DND-41 (cell line): ENCODE measurements around the gene IL1RAPL2.
"Not testable (repeated sequence)": the region's sequence is repeated elsewhere in the genome, so short reads cannot be mapped to it uniquely, and the experiment has no call there.

Source experiments
- ATAC-seq: fragments of 200-7000 bp; cut with Tn5 transposase; 3 replicates; pipeline ENCODE4 v1.9.1; 2021; ENCODE audit warnings: low read depth; ENCODE audit not compliant: insufficient read depth
- DNase-seq: peaks from one replicate; pipeline ENCODE4 v3.0.0-alpha.2; 2020
- H2AFZ ChIP-seq: 2 replicates; pipeline ENCODE4 v1.6.0; 2012; ENCODE audit warnings: low read depth, low read length
- H3K27ac ChIP-seq: 2 replicates; pipeline ENCODE4 v1.5.1; 2012; ENCODE audit warnings: low read length, inconsistent platforms
- H3K27me3 ChIP-seq: fragments of 200-600 bp; sonication (generic); 2 replicates; pipeline ENCODE4 v1.6.0; 2012; ENCODE audit warnings: low read length, mild to moderate bottlenecking, inconsistent platforms; ENCODE audit not compliant: insufficient read depth, poor library complexity
- H3K36me3 ChIP-seq: 2 replicates; pipeline ENCODE4 v1.5.1; 2012; ENCODE audit warnings: low read length, inconsistent platforms; ENCODE audit not compliant: insufficient read depth
- H3K4me1 ChIP-seq: 2 replicates; pipeline ENCODE4 v1.5.1; 2012; ENCODE audit warnings: mild to moderate bottlenecking, low read length; ENCODE audit not compliant: insufficient read depth
- H3K4me2 ChIP-seq: 2 replicates; pipeline ENCODE4 v1.6.0; 2012; ENCODE audit warnings: mild to moderate bottlenecking, moderate library complexity, low read length, inconsistent platforms; ENCODE audit not compliant: insufficient read depth
- H3K4me3 ChIP-seq, 2 experiments: fragments of 200-600 bp in 1 of 2; shearing (Covaris generic) in 1 of 2; 2 replicates each; pipeline ENCODE4 v1.5.1; 2012 to 2016; ENCODE audit warnings: inconsistent platforms in 2 of 2, low read length in 2 of 2, mild to moderate bottlenecking in 2 of 2, low read depth in 1 of 2, moderate library complexity in 1 of 2
- H3K79me2 ChIP-seq: 2 replicates; pipeline ENCODE4 v1.6.0; 2012; ENCODE audit warnings: low read length, inconsistent platforms; ENCODE audit not compliant: insufficient read depth
- H3K9ac ChIP-seq: 2 replicates; pipeline ENCODE4 v1.6.0; 2012; ENCODE audit warnings: low read depth, mild to moderate bottlenecking, inconsistent platforms, low read length, moderate library complexity
- H3K9me3 ChIP-seq: 2 replicates; pipeline ENCODE4 v1.5.1; 2012; ENCODE audit warnings: low read length, moderate library complexity, mild to moderate bottlenecking, inconsistent platforms; ENCODE audit not compliant: insufficient read depth, severe bottlenecking
- H4K20me1 ChIP-seq: 2 replicates; pipeline ENCODE4 v1.6.0; 2012; ENCODE audit warnings: low read length; ENCODE audit not compliant: insufficient read depth
- CTCF ChIP-seq: IDR thresholded peaks from 2 replicates; pipeline ENCODE4 v1.5.1; 2012; ENCODE audit warnings: borderline replicate concordance, low read length, moderate library complexity, mild to moderate bottlenecking; ENCODE audit not compliant: poor library complexity, severe bottlenecking; ENCODE audit errors: extremely low read depth
- EZH2 ChIP-seq: IDR thresholded peaks from 3 replicates; pipeline ENCODE4 v1.6.1; 2012; ENCODE audit warnings: borderline replicate concordance, low read depth, mild to moderate bottlenecking, moderate library complexity, low read length, inconsistent platforms; ENCODE audit not compliant: severe bottlenecking

Gene IL1RAPL2

DNA sequence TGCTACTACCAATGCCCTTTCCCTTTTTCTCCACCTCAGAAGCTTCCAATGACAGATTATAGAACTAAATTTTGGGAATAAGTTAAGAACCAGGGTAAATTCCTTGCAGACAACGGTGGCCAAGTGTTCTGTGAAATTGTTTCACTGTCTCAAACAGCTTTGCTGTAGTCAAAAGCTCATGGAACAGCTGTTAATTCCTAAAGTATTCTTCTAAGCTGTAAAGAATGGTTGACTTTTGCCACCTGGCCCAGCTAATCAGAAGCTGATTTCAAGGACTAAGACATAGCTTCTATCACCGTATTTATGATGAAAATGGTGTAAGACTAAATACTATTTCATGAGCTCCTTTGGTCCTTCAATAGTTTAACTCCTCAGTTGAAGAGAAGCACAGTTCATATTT is 297.5 kb downstream of the IL1RAPL2 start:
- no peak overlapping the region for H3K4me2 ChIP-seq
- no peaks in the 10 kb centered on the region for H4K20me1 ChIP-seq
- TF ChIP-seq CTCF: no peak
- H3K79me2 ChIP-seq: no peaks in the 10 kb centered on the region
- no peaks in the 10 kb centered on the region for H3K27me3 ChIP-seq
- no peak overlapping the region for H2AFZ ChIP-seq
- no peaks in the 10 kb centered on the region for H3K36me3 ChIP-seq
- H3K27ac ChIP-seq: no peak overlapping the region
- no peak overlapping the region for H3K9ac ChIP-seq
- no peaks in the 10 kb centered on the region for H3K9me3 ChIP-seq
- no peaks in the 10 kb centered on the region for H3K4me1 ChIP-seq
- DNase-seq (no peak), ATAC-seq (no peak)
- no peak overlapping the region for H3K4me3 ChIP-seq

- DNase-seq (no peak), ATAC-seq (no peak)
- TF ChIP-seq EZH2: no peak
- TF ChIP-seq CTCF: no peak
- Histone ChIP-seq H3K9ac (no peak overlapping the region), H3K9me3 (no peaks in the 10 kb centered on the region), H3K4me3 (no peak overlapping the region), H3K36me3 (no peaks in the 10 kb centered on the region), H2AFZ (no peak overlapping the region), H3K4me2 (no peak overlapping the region), H4K20me1 (no peaks in the 10 kb centered on the region), H3K4me1 (no peaks in the 10 kb centered on the region), H3K79me2 (no peaks in the 10 kb centered on the region), H3K27me3 (no peaks in the 10 kb centered on the region), H3K27ac (no peak overlapping the region)
Measured at GRCh38 chrX:104864296-104864695, 298.3 kb downstream of the IL1RAPL2 start.

GRCh38 chrX:104877504-104877903 is 311.5 kb downstream of the IL1RAPL2 start:
- no peak for DNase-seq
- Histone ChIP-seq H2AFZ (no peak overlapping the region), H3K79me2 (no peaks in the 10 kb centered on the region), H3K9ac (no peak overlapping the region), H3K27ac (no peak overlapping the region), H3K36me3 (no peaks in the 10 kb centered on the region), H3K4me1 (no peaks in the 10 kb centered on the region), H3K4me3 (no peak overlapping the region), H3K9me3 (no peaks in the 10 kb centered on the region), H3K4me2 (no peak overlapping the region), H3K27me3 (no peaks in the 10 kb centered on the region), H4K20me1 (no peaks in the 10 kb centered on the region)
- ATAC-seq: no peak
- TF ChIP-seq EZH2 (no peak), CTCF (no peak)

DNA sequence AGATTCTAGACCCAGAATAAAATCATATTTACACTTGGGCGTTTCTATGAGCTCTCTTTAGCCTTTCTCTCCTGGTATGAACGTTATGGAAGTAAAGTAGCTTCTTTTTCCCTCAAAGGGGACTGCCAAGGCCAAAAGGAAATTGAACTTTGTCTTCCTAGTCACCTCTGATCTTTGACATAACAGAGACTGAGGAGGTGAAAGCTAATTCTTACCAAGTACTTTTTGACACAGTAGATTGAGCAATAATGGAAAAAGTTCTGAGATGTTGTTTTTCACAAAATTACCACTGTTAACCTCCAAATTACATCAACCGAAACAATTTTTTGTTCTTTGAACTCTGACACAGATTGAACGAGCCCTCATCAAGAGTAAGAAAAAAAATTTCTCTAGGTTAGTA is 336.1 kb downstream of the IL1RAPL2 start:
- Histone ChIP-seq H4K20me1 (no peaks in the 10 kb centered on the region), H3K27ac (no peak overlapping the region), H2AFZ (no peak overlapping the region), H3K4me2 (no peak overlapping the region), H3K9ac (no peak overlapping the region), H3K9me3 (no peaks in the 10 kb centered on the region), H3K27me3 (no peaks in the 10 kb centered on the region), H3K4me3 (no peak overlapping the region), H3K36me3 (no peaks in the 10 kb centered on the region), H3K79me2 (no peaks in the 10 kb centered on the region), H3K4me1 (no peaks in the 10 kb centered on the region)
- no peak for ATAC-seq
- no peak for TF ChIP-seq EZH2
- TF ChIP-seq CTCF: no peak
- no peak for DNase-seq

DNA sequence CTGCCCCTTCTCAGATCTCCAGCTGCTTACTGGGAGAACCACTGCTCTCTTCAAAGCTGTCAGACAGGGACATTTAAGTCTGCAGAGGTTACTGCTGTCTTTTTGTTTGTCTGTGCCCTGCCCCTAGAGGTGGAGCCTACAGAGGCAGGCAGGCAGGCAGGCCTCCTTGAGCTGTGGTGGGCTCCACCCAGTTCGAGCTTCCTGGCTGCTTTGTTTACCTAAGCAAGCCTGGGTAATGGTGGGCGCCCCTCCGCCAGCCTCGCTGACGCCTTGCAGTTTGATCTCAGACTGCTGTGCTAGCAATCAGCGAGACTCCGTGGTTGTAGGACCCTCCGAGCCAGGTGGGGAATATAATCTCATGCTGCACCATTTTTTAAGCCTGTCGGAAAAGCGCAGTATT is 343.7 kb downstream of the IL1RAPL2 start:
- H3K36me3 ChIP-seq, H3K27me3 ChIP-seq, H3K79me2 ChIP-seq, H3K4me1 ChIP-seq, ATAC-seq, H2AFZ ChIP-seq, DNase-seq, H3K4me3 ChIP-seq, H3K27ac ChIP-seq, H3K9ac ChIP-seq, H3K4me2 ChIP-seq, H3K9me3 ChIP-seq, H4K20me1 ChIP-seq: not testable (repeated sequence)
